ENCODE results near the gene VWCE. TPM values are rescaled to one million over a fixed set of nuclear protein-coding genes. Genes with fewer than 3 reads are reported as not detected.

The VWCE gene
- total RNA-seq, 1 donor from 2014 or later: 20.6 TPM

DNA sequence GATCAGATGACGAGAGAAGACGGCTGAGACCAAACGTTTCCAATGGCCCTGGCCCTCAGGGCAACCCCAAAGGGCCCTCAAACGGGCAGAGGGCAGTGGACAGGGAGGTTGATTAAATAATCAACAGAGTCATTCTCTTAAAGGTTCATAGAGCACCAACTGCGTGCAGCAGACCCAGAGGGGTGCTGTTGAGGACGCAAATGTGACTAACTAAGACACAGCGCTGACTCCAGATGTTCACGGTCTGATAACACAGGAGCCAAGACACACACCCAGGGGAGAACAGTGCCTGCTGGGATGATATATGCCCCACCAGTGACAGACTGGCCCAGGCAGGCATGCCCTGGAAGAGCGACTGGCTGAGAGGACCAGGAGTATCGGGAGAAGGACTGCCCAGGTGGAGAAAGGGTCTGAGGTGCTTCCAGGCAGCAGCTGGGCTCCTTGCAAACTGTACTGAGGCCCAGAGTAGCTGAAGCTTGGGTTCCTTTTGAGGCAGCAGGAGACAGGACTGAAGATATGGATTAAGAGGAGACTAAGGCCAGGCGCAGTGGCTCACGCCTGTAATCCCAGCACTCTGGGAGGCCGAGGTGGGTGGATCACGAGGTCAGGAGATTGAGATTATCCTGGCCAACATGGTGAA lies 7.7 kb downstream of the VWCE start:
- DNase-seq (ENCODE audit: low spot score) (no peak), ATAC-seq (no peak)

DNA sequence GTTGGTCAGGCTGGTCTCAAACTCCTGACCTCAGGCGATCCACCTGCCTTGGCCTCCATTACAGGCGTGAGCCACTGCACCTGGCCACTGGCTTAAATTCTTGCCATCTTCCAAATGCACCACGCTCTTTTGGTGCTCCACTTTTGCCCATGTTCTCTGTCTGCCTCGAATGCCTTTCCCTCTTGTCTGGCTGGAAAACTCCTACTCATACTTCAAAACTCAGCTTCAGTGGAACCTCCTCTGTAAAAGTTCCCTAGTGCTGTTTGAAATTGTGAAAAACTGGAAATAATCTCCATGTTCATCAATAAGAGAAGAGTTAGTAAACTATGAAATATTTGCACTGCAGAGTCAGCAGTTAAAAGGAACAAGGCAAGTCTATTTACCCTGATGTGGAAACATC lies 11.5 kb downstream of the VWCE start:
- ATAC-seq (no peak), DNase-seq (ENCODE audit: low spot score) (no peak)

DNA sequence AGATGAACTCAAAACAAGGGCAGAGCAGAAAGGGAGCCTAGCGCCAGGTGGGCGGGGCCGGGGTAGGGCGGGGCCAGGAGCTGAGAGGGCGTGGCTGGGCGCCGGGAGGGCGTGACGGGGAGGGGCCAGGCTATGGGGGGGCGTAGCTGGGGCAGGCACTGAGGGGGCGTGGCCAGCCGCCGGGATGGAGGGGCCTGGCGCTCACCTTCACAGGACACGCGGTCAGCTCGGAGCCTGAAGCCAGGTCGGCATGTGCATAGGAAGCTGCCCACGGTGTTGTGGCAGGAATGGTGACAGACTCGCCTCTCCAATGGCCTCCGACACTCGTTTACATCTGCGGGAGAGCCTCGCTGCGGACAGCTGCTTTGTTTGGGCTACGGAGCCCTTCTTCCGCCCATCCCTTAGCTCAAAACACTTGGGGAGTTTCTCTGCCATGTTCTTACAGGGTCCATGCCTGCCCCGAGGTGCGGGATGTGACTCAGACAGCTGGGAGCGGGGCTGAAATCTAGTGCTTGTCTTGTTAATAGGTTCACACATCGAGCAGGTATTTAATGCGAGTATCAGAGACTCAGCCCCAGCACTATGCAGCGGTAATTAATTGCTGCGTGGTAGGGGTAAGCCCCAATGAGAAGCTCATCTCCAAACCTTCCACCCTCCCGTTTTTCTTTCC lies 13.4 kb downstream of the VWCE start:
- peak; percentile 80 for ATAC-seq
- DNase-seq (ENCODE audit: low spot score): no peak

DNA sequence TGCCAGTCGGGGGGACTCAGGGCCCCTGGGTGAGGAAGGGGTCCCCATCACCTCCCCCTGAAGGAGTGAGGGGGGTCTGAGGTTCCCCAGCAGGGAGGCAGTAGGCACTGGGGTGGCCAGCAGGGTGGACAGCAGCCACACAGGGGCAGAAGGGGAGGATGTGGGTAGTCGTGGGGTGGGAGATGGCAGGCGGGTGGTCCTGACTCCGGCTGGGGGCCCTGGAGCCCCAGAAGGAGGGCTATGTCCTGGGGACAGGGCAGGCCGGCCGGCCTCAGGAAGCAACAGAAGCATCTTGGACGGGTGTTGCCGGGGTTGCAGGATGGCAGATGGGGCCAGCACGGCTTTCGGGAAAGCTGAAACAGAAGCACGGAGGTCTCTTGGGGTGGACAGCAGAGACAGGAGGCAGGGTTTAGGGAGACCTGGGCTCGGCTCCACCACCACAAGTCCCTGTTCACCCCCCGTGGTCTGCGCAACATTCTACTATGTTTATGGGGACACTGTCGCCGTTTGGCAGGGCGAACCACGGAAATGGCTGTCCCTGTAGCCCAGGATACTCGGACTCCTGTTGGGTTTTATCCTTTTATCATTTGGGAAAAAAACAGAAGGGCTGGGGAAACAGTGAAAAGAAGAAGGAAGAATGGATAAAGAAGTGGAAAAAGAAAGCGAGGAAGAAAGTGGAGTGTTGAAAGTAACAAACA lies 14.1 kb downstream of the VWCE start:
- ATAC-seq: no peak
- DNase-seq (ENCODE audit: low spot score): no peak

DNA sequence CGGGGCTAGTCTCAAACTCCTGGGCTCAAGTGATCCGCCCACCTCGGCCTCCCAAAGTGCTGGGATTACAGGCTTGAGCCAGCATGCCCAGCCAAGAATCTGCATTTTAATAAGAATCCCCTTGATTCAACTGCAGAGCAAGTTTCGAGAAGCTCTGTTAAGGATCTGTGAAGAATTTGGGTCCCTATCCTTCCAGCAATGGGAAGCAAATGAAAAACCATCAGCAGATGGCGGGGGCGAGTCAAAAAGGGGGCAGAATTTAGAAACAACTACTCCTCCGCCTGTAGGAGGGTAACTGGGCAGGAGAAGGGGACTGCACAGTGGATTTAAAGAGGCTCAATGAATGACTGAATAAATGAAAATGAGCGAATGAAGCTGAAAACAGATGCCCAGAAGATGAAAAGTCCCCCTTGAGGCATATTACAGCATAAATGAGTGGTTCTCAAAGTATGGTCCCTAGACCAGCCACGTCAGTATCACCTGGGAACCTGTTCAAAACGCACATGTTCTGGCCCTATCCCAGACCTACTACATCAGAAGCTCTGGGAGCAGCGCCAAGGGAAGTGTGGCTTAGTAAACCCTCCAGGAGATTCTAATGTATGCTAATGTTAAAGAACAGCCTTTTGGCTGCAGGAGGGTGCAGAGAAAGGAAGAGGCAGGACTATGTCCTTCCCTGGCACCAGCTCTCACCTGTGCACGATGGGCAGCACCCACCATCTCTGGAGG lies 15.0 kb downstream of the VWCE start:
- no peak for DNase-seq (ENCODE audit: low spot score)
- peak; percentile 37 for ATAC-seq

DNA sequence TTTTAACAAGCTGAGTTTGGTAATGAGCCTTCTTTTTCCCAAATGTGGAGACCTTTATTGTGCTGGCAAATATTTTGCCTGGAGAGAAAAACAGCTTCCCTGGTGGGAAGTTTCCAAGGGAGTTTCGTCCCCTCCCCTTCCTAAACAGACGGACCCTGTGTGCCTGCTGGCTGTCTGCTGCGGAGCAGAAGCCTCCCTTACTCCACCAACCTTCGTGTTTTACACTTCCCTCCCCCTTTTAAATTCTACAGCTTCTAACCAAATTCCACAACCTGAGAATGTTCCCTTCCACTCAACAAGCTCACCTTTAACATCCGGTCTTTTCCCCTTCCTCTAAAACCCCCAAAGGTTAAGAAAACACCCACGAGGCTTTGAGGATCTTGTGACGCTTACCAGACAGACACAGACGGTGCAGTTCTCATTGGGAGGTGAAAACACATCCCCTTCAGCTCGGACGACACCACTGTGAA lies 17.1 kb downstream of the VWCE start:
- ATAC-seq (no peak), DNase-seq (ENCODE audit: low spot score) (no peak)

DNA sequence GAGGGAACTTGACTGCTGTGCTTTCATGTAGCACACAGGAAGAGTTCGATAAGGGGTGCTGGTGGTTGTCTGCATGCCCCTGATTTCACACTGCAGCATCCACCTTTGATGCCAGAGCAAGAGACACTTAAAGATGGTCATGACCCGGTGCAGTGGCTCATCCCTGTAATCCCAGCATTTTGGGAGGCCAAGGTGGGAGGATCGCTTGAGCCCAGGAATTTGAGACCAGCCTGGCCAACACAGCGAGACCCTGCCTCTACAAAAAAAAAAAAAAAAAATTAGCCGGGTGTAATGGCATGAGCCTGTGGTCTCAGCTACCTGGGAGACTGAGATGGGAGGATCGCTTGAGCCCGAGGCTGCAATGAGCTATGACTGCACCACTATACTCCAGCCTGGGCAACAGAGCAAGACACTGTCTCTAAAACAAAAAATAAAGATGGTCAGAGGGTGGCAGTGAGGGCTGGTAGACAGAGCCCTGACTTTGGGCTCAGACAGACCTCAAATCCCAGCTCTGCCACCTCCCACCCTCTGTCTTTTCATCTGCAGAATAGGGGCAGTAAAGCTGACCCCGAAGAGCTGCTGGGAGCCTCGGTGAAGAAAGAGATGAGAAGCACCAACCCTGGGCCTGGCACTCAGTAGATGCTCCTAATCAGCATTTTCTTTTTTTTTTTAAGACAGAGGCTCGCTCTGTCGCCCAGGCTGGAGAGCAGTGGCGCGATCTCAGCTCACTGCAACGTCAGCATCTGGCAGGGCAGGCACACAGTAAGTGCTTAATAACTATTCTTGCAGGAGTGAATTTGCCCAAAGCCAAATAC lies 17.7 kb downstream of the VWCE start:
- DNase-seq (ENCODE audit: low spot score): no peak
- ATAC-seq: no peak

DNA sequence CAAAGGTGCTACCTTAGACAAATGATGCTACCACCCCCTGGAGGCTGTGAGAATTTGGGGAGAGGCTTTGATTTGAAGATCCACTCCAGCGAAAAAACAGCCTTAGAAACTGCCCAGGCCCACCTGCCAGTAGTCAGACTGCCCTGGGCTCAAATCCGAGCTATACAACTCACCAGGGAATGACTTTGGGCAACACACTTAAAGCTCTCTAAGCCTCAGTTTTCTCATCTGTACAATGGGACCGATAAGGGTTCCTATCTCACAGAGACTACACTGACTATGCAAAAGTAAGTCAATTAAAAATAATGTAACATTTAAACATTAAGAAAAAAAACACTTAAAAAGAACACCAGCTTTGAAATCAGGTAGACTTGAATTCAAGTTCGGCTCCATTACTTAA lies 19.9 kb downstream of the VWCE start:
- ATAC-seq: no peak
- no peak for DNase-seq (ENCODE audit: low spot score)

DNA sequence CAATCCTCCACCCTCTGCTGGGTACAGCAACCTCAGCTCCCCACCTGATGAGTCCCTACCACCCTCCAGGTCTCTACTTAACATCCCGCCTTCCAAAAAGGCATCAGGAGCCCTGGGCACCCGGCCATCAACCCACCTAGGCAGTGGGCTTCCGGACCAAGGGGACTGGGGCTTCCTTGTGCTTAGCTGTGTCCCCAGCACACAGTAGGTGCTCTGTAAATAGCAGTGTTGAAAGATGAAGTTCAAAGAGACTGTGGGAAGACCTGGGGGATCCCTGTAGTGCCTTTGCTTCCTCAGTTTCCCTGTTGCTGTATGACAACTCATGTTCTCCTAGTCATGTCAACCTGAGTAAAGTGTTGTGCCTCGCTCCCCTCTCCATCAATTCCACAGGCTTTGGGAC lies 21.0 kb downstream of the VWCE start:
- no peak for ATAC-seq

DNA sequence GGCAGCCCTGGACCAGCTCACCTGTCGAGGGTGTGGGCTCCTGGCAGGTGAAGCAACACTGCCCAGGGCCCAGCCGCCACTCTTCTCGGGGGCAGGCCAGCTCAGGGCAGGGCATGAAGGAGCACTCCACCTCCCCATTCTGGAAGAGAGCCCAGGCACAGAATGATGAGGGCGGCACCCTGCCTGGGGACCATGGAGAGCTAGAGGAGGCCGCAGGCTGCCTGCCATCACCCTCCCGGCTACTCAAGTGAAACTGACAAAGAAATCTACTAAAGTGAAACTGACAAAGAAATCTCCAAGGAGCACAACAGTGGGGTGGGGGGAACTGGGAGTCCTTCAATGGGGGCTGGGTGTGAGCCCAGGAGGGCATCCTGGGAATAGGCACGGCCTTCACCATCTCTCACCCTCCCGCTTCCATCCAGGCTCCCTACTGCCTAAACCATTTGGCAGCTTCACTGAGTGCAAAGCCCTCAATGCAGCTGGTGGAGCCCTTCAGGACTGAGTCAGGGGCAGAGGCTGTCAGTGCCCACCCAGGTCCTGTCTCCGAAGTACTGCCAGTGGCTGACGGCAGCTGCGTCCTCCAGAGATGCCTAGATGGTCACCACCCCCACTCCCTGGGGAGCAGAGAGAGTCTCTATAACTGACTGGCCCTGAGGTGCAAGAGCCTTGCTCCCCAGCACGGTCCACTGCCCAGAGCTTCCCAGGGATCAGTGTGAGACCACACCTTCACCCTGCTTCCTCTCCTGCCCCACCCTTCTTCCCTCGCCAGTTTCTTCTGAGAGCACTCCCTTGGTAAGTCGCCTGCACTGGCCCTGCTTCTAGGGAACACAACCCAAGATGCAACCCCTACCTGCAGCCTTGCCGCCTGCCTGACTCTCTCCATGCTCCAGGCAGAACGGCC lies 21.7 kb downstream of the VWCE start:
- DNase-seq (ENCODE audit: low spot score) (no peak), ATAC-seq (peak; percentile 29)

More for the DNA sequence above, 21.0 kb downstream of the VWCE start:
- no peak for DNase-seq (ENCODE audit: low spot score)

DNA sequence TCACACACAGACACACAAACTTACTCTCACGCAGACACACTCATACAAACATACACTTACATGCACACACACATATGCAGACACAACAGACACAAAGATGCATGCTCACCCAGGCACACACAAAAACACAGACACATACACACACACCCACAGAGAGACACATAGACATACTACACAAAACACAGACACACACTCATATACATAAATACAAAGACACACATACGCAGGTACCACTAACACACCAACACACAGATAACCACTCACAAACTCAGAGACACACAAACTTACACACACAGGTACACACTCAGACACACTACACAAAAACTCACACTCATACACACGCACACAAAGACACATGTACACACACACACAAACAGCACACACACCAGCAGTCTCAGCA lies 22.4 kb downstream of the VWCE start:
- no peak for ATAC-seq
- no peak for DNase-seq (ENCODE audit: low spot score)

DNA sequence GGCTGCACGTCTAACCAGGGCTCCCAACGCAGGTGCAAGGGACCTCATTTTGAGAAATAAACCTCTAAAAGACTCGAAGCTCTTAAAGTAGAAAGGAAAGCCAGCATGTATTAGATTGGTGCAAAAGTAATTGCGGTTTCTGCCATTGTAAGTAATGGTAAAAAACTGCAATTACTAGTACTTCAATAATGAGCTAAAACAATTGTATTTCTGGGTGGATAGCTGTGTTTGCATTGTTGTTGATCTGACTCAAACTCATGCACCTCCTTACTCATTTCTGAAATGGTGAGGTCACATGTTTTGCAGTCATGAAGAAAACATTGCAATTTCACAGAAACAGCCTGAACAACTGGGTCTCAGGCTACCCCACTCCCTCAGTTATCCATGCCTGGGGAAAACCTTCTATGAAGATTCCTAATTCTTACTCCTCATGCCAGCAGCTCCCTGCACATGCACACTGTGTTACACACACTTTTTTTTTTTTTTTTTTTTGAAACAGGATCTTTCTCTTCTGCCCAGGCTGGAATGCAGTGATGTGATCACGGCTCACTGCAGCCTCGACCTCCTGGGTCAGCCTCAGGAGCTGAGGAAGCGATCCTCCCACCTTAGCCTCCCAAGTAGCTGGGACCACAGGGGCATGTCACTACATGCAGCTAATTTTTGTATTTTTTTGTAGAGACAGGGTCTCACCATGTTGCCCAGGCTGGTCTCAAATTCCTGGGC lies 24.6 kb downstream of the VWCE start:
- ATAC-seq (no peak), DNase-seq (ENCODE audit: low spot score) (no peak)

DNA sequence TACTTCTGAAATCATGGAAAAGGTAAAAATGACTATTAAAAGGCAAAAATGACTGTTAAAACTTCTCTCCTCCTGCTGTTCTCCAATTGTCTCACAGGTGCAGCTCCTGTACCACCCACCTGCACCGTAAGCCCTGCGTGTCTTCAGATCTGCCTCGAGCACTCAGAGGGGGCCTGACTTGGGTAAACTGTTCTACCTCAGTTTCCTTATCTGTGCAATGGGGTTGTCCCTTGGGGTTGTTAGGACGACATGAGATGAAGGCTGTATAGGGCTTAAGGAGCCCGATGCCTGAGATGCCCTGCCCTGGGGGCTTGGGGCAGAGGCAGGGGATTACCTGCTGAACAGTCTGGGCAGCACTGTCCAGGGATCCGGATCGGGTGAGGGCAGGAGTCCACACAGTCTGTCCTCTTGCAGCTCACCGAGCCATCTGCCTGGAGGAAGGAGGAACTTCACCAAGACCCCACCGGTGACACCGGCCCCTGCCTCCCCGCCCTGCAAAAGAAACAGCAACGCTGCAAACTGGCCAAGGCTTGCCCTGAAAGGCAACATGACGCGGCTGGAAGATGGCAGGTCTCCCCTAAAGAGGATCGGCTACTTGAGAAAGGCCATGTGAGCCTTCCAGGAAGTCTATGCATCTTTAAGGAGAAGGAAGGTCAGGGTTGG lies 26.4 kb downstream of the VWCE start:
- DNase-seq (ENCODE audit: low spot score) (no peak), ATAC-seq (no peak)

DNA sequence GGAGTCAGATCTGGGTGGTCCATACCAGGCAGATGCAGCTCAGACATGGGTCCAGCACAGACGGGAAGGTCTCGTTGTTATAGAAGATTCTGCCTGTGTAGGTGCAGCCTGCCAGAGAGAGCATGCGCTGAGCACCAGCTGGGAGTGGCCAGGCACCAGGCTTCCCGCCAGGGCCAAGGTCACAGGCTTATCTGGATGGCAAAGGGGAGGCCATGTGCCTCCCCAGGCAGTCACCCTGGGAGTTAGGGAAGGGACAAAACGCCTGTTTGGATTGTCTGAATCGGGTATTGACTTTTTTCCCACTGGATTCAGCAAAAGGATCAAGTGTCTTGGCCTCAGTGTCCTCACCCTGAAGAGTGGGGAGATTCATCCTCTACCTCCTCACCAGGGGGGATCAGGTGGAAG lies 27.7 kb downstream of the VWCE start:
- peak; percentile 95 for DNase-seq (ENCODE audit: low spot score)
- ATAC-seq: peak; percentile 82

DNA sequence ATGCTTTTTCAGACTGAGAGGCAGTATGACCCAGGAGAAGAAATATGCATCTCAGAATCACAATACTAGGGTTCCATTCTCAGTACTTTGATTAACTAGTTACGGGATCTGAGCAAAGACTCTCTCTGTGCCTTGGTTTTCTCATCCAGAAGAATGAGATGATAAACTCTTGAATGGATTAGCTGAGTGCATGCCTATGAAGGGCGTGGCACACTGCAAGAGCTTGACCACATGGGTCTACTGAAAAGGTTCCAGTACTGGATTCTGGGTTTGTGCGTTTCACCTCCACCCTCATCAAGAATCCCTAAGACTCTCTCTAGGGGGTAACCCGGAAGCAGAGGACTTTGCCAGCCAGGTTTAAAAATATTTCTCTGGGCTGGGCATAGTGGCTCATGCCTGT lies 28.5 kb downstream of the VWCE start:
- DNase-seq (ENCODE audit: low spot score) (no peak), ATAC-seq (no peak)

DNA sequence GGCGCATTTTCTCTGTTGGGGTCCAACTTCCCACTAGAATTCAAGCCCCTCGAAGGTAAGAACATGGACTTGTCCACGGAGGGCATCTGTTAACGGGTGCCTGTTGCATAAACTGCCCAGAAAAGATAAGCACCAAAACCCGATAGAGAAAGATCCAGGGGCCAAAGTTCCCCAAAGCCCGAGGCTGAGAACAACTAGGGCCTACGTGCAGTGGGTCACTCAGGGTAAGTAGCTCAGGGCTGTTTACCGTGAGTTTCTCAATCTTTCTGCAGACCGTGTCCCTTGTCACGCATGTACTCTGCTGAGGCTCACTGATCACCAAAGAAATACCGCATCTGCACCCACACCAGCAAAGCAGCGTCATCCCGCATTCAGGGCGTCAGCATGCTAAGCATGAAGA lies 29.8 kb downstream of the VWCE start:
- ATAC-seq (peak; percentile 70), DNase-seq (ENCODE audit: low spot score) (peak; percentile 89)

DNA sequence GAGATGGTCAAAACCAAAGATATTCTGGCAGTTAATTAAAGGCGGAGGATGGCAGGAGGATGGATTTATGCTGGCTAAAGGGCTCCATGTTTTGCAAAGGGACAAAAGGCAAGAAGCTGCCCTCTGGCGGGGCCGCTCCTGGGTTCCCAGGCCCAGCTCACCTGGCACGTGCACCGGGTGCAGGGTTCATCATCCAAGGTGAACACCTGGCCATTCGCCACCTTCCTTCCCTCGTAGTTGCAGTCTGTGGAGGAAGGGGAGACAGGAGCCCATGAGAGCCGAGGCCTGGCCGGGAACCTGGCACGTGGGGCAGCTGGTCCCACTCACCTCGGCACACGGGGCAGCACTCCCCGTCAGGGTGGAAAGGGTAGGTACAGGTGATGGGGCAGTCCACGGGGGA lies 30.3 kb downstream of the VWCE start:
- peak; percentile 61 for ATAC-seq
- DNase-seq (ENCODE audit: low spot score): peak; percentile 90

DNA sequence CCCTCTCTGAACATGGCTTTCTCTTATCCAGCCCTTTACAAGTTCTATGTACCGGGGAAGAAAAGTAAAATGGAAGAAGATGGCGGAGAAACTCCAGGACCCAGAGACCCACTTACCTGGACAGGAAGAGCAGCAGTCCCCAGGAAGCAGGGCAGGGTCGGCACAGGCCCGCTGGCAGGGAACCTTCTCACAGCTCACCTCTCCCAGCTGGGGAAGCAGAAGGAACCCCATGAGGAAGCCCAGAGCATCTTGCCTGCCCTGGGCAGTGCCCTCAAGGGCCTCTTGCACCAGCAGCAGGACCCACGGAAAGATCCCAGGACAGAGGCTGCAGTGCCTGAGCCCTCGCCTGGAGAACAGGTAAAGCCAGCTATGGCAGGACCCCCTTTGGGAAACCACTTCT lies 30.7 kb downstream of the VWCE start:
- ATAC-seq (no peak), DNase-seq (ENCODE audit: low spot score) (no peak)
